GM19395 (cell line): ENCODE results near the gene POLR2A.

Experiments used
- ATAC-seq: cut with Tn5 transposase; IDR thresholded peaks from one replicate; pipeline ENCODE4 v1.9.1; 2021; ENCODE audit warnings: mild to moderate bottlenecking, moderate library complexity; ENCODE audit not compliant: unreplicated experiment

Gene POLR2A

DNA sequence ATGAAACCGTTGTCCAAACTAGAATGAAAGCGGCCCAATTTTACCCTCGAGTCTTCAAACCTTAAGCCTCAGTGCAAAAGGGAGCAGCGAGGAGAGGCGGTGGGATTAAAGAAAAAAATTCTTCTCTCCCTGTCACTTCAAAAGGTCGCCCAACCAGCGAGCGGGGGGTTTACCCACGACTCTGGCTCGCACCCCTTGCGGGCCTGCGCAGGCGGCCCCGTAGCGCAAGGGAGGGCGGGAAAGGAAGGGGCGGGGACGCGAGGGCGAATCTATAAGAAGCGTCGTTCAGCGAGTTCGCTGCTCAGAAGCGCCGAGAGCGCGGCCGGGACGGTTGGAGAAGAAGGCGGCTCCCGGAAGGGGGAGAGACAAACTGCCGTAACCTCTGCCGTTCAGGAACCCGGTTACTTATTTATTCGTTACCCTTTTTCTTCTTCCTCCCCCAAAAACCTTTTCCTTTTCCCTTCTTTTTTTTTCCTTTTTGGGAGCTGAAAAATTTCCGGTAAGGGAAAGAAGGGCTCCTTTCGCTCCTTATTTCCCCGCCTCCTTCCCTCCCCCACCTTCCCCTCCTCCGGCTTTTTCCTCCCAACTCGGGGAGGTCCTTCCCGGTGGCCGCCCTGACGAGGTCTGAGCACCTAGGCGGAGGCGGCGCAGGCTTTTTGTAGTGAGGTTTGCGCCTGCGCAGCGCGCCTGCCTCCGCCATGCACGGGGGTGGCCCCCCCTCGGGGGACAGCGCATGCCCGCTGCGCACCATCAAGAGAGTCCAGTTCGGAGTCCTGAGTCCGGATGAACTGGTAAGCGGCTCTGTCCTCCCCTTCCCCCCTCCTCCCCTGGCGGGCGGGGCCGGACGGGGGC lies at the start of gene POLR2A:
Gene POLR2A (plus strand): TSS at position 300 of the 852 bp plus-strand sequence.
- ATAC-seq, result peak; percentile 56

DNA sequence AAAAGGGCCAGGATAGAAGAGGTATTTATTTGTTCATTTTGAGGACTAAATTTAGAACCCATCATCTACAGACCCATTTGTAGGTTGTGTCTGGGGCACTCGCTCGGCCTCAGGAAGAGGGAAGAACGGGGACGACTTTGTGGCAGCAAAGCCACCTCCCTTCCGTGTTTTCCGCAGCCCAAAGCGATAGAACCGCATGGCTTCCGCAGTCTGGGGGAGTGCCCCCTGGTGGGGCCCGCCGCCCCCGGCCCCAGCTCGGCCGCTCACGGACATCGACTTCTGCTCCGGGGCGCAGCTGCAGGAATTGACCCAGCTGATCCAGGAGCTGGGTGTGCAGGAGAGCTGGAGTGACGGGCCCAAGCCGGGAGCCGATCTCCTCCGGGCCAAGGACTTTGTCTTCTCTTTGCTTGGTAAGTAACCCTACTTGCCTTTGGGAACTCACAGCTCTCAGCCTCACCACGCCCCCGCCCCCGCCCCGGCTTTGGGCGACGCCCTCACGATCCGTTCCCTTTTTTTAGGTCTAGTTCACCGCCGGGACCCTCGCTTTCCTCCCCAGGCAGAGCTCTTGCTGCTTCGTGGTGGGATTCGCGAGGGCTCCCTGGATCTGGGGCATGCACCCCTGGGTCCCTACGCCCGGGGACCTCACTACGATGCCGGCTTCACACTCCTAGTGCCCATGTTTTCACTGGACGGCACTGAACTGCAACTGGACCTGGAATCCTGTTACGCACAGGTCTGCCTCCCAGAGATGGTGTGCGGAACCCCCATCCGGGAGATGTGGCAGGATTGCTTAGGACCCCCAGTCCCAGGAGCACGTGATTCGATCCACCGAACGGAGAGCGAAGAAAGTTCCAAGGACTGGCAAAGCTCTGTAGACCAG lies 48.2 kb upstream of the POLR2A start:
- peak; percentile 14 for ATAC-seq

DNA sequence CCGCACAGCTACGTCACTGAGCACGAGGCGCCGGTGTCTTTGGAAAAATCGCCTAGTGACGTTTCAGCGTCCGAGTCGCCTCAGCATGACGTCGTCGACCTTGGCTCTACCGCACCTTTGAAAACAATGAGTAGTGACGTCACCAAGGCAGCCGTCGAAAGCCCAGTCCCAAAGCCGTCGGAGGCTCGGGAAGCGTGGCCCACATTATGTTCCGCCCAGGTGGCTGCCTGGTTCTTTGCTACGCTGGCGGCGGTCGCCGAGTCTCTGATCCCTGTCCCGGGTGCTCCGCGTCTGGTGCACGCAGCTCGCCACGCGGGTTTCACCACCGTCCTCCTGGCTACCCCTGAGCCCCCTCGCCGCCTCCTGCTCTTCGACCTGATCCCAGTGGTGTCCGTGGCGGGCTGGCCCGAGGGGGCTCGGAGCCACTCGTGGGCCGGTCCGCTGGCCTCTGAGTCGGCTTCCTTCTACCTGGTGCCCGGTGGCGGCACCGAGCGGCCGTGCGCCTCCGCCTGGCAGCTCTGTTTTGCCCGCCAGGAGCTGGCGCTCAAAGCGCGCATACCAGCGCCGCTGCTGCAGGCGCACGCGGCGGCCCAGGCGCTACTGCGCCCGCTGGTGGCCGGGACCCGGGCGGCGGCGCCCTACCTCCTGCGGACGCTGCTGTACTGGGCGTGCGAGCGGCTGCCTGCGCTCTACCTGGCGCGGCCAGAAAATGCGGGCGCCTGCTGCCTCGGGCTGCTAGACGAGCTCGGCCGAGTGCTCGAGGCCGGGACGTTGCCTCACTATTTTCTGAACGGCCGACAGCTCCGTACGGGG lies 47.4 kb upstream of the POLR2A start:
- no peak for ATAC-seq

DNA sequence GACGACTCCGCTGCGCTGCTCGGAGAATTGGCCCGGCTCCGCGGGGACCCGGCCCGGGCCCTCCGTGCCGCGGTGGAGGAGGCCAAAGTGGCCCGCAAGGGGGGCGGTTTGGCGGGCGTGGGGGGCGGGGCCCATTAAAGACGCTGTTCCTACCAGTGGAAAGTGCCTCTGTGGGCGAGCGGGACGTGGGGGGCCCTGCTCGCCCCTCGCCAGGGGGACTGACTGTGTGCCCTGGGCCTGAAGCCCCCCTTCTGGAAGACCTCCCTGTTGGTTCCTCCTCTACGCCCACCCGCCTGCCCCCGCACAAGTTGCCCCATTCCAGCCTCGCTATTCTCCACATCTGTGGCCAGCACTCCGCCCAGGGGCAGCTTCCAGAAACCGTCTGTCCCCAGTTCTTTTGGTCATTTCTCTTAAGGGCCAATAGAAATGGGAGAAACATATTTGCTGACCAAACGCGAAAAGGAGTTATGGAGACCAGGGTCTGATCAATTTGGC lies 46.8 kb upstream of the POLR2A start:
- ATAC-seq, result no peak

DNA sequence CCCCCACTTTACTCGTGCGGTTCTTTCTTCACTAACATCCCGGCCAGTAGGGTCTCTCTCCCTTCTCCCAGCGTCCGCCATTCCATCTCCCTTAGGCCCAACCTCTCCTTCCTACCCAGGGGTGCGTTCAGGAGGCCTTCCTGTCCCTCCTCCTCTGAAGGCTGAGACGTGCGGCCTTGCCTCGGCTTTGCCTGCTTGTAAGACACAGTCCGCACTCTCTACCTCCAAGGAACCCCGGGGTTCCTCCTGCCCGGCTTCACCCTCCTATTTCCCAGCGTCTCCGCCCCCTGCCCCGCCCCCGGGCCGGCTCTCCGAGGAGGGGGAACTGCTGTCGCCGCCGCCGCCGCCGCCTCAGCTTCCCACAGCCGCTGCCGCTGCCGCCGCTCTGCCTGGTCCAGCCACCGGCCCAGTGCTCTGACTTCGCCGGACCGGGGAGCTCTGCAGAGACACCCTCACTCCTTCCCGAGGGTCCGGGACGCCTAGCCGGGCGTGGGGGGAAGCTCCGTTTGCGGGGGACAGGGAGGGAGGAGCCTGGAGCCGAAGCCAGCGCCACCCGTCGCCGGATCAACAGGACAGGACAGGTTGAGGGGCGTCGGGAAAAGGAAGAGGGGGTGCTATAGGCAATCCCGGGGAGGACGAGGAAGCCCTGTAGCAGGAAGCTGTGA lies 46.1 kb upstream of the POLR2A start:
- no peak for ATAC-seq

DNA sequence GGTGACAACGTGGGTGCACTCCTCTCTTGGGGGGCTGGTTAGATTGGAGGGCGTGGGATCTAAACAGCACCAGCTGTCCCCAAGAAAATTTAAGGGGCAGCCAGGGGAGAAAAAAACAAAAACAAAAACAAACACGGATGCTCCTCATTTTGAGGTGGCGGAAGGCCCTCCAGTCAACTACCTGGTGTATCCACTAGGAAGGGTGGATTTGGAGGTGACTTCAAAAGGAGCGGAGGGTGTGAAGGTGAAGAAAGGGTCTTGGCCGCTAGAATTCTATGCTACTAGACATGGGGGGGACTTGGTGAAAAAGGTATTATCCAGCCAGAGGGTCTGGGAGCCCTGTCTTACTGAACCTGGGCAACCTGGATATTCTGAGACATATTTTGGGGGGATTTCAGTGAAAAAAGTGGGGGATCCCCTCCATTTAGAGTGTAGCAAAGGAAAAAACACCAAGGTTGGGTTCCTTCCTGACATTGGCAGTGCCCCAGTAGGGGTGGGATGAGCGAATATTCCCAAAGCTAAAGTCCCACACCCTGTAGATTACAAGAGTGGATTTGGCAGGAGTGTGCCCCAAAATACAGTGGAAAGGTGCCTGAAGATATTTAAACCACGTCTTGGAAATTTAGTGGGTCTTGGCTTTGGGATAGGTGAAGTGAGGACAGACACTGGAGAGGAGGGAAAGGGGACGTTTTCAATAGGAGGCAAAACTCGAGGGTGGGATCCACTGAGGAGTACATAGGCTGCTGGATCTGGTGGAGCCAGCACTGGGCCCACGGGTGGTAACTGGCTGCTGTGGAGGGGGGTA lies 45.3 kb upstream of the POLR2A start:
- no peak for ATAC-seq

DNA sequence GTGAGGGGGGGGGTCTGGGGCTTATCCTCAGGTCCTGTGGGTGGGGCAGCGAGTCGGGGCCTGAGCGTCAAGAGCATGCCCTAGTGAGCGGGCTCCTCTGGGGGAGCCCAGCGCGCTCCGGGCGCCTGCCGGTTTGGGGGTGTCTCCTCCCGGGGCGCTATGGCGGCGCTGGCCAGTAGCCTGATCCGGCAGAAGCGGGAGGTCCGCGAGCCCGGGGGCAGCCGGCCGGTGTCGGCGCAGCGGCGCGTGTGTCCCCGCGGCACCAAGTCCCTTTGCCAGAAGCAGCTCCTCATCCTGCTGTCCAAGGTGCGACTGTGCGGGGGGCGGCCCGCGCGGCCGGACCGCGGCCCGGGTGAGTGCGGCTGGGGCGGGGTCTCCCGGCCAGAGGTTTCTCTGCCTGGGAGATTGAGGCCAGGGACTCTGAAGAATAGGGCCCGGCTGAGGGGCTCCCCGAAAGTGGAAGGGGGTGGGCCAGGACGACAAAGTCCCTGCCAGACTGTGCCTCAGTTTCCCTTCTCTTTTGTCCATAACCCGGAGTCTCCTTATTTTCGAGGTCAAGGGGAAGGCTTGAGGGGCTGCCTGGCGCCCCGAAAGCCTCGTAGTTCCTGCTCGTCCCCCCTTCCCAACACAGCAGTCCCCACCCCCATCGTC lies 44.6 kb upstream of the POLR2A start, which contains the start of gene FGF11:
Gene FGF11 (plus strand): TSS at position 51 of the 651 bp plus-strand sequence. CDS start 109 bp downstream, at position 160.
- ATAC-seq, result no peak

DNA sequence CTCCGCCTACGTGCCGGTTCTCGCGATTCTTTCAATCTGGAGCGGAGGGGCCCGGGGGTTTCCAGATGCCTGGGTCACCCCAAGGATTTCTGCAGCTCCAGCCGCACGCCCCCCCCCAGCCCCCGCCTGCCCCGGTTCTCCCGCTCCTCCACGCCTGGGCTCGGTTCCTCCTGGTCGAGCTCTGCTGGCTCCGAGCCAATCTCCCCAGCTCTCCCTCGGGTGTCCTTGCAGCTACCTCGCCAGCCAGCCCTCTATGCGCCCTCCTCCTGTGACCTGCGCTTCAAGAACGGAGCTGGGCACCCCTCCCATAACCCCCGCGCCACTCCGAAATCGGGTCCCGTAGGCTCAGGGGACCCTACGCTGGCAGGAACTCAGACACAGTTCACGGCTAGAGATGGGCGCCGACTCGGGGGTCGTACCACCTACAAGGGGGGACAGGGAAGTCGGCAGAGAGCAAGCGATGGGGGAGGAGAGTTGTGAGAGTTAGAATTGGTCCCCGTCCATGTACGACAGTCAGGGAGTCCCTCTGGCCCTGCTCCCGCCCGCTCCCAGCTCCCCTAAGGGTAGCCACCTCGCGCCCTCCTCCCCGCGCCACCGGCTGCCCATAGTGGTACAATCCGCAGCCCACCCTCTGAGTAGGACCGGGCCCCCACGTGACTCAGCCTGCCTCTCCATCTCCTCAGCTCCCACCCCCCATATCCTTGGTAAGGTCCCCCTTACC lies 43.9 kb upstream of the POLR2A start:
- no peak for ATAC-seq

DNA sequence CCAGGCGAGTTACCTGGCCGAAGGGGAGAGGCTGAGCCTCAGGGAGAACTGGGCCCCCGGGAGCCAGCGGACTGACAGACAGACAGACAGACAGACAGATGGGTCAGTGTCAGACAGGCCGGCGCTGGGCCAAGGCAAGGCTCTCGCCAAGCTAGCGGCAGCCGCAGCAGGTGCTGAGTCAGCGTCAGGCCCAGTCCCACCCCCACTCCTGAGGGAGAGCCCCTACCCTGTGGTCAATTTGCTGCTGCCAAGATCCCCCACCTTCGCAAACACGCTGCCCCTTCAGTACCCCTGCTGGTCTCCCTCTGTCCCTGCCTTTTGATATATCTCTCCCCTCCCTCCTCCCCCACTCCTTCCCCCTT lies 43.4 kb upstream of the POLR2A start:
- no peak for ATAC-seq

DNA sequence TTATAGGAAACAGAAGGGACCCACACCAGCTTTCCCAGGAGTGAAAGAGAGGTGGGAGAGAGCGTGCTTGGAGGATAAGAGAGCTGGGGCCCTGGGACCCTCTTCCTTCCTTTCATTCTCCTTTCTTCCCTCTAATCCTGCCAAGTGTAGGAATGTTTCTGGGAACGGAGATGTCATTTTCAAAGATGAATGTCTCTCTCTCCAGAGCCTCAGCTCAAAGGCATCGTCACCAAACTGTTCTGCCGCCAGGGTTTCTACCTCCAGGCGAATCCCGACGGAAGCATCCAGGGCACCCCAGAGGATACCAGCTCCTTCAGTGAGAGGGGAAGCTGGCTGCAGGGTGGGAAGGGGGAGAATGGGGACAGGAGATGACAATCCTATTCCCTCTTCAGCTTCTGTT lies 42.9 kb upstream of the POLR2A start:
- ATAC-seq, result no peak

DNA sequence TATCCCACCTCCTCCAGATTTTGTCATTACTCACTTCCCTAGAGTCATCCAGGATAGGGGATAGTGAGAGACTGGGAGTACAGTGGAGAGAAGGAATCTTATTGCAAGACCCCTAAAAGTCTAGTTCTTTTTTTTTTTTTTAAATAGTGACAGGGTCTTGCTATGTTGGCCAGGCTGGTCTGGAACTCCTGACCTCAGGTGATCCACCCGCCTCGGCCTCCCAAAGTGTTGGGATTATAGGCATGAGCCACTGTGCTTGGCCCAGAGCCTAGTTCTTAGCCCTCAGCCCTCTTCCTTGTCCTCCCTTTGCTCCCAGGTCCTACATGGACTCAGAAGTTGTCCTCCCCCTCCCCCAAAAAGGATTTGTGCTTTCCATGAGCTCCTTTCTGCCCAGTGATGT lies 42.0 kb upstream of the POLR2A start:
- no peak for ATAC-seq

DNA sequence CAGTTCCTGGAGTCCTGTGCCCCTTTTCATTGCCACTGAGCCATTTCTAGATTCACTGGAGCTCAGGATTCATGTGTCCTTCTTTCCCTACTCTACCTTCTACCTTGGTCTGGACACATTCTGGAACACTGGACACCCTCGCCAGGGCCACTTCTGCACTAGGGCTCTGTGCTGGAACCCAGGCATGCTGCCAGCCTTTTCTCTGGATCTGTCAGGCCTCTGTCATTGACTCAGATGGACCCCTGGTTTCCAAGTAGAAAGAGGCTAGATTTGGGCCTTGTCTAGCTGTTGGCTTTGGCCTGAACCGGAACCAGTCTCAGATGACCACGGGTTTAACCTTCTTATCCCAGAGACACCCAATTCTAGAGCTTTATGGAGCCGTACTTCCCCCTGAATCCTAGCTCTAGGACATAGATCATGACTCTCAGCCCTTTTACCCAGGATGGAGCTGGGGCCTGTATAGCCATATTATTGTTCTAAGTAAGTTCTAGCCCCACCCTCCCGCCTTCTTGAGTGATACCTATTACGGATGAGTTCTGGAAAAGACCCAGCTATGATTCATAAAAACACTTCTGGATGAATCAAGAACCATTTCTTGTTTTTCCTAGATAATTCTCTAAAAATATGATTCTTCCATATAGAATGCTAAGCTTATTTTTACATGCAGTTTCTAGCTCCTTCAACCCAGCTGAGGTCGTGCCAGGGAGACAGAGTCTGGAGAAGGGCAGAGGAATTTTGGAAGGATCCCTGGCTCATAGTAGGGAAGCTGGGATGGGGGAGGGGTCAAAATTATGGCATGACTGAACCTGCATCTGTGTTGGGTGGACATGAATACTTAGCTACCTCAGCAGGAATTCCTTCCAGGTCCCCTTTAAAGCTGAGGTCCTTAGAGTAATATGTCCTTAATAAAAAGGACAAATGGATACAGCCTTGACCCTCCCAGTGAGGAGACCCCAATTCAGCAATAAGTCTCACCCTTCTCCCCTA lies 40.4 kb upstream of the POLR2A start:
- ATAC-seq, result no peak

DNA sequence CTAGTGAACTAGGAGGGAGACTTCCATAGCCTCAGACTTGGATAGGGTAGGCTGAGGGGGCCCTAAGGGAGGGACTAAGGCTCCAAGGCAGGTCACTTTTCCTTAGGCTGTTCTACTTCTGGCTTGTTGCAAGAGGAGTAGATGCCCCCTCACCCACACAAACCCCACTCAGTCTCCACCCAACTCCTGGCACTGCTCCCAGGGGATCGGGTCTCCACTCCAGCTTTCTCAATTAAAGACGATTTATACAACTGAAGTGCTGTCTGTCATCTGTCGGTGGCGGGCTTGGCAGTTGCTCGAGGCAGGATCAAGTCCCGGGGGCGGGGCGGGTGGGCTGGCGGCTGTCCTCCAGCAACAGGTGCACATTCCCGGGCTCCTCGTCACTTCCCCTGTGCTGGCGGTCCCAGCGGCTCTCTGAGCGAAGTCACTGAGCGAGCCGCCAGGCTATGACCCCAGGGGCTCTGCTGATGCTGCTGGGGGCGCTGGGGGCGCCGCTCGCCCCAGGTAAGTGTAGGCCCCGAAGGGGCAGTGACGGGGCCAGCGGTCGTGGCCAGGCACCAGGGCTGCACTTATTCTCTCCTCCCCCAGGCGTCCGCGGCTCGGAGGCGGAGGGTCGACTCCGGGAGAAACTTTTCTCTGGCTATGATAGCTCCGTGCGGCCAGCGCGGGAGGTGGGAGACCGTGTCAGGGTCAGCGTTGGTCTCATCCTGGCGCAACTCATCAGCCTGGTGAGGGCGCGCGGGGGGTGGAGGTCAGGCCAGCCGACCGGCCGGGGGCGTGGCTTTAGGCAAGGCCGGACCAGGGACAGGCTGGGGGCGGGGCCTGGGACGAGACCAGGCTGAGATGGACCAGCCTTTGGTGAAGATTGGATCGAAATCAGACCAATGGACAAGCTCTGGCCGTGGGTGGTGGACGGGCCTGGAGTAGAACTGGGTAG lies 39.2 kb upstream of the POLR2A start, which contains the start of gene CHRNB1:
Gene CHRNB1 (plus strand): TSS at position 380 of the 937 bp plus-strand sequence. CDS start 67 bp downstream, at position 447.
- ATAC-seq, result no peak

DNA sequence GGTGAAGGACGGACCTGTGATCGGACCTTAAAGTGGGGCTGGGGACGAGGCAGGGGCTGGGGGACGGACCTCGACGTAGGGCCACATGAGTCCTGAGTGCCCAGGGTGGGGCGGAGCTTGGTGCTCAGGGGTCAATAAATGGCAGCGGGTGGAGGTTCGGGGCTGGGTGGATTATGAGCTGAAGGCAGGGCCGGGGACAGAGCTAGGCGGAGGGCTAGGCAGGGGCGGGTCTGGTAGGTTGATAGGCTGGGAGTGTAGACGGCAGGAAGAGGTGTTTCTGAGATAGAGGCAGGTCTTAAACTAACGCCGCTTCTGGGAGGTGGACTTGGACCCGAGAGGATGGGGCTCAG lies 38.6 kb upstream of the POLR2A start:
- ATAC-seq, result no peak

DNA sequence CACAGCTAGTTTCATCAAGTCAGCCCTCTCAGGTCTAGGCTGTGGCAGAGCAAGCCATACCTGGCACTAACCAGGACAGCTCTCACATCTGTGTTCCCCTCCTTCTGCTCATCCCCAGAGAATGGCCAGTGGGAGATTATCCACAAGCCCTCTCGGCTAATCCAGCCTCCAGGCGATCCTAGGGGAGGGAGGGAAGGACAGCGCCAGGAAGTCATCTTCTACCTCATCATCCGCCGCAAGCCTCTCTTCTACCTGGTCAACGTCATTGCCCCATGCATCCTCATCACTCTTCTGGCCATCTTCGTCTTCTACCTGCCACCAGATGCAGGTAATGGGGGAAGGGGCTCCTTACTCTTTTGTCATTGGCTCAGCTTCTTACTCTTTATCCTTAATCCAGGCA lies 35.7 kb upstream of the POLR2A start:
- ATAC-seq, result no peak

DNA sequence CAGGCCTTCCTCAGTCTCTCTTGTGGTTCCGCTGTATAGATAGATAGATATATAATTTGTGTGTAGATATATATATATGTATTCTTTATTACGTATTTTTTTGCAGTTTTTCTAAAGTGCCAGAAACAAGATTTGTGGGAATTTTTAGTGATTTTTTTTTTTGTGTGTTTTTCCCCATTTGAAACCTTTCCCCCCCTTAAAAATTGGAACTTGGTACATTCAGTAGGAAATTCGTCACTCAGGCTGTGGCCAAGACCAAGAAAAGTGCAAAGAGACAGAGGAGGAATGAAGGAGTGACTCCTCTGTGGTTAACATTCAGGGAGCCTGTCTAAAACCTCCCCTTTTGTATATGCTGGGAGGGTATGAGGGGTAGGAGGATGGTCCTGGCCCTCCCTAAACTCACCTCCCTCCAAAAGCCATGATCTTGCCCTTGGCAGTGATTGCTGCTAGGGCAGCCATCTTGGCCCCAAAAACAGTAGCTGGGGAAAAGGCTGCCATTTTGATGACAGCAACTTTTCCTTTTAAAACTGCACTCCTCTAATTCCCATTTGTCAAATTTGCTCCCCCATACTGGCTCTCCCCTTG lies 24.1 kb upstream of the POLR2A start:
- no peak for ATAC-seq
